NCI-H1930 (cell line): ENCODE results near the gene UNC80.

Experiments
- DNase-seq, 2 experiments: peaks; one replicate each; lab custom pipeline; 2025; lab: John Stamatoyannopoulos, UW

The UNC80 gene

GRCh38 chr2:210028178-210028577, 256.5 kb downstream of the UNC80 start:
- DNase-seq: no peak

- no peak for DNase-seq
Observed at GRCh38 chr2:210034087-210034683, 262.6 kb downstream of the UNC80 start.

GRCh38 chr2:210035679-210036078, 264.0 kb downstream of the UNC80 start:
- no peak for DNase-seq

GRCh38 chr2:210038078-210038477, 266.4 kb downstream of the UNC80 start:
- no peak for DNase-seq

- no peak for DNase-seq
Observed at GRCh38 chr2:210046851-210047500, 275.3 kb downstream of the UNC80 start.
